Neural cell (in vitro differentiated cells): ENCODE measurements around the gene CAPN2. TPM values are rescaled to one million over a fixed set of nuclear protein-coding genes. Genes with fewer than 3 reads are reported as not detected.

ENCODE experiments used
- H2AFZ ChIP-seq: fragments of 200-600, 300-800 bp; sonication (generic), shearing (Covaris generic); 2 replicates; pipeline ENCODE4 v1.6.0; 2014; ENCODE audit warnings: low read depth, mild to moderate bottlenecking, antibody characterized with exemption, low read length, moderate library complexity
- H3F3A ChIP-seq: fragments of 200-600 bp; shearing (Covaris generic); 2 replicates; pipeline ENCODE4 v1.6.1; 2016; ENCODE audit warnings: mild to moderate bottlenecking, moderate library complexity, mixed read lengths, antibody characterized with exemption, low read length; ENCODE audit not compliant: insufficient read depth, poor library complexity, severe bottlenecking
- H3K27ac ChIP-seq: fragments of 200-600, 300-800 bp; sonication (generic), shearing (Covaris generic); 2 replicates; pipeline ENCODE4 v1.5.1; 2014; ENCODE audit warnings: mild to moderate bottlenecking, low read length, moderate library complexity
- H3K27me3 ChIP-seq: fragments of 300-800, 200-600 bp; sonication (generic), shearing (Covaris generic); 2 replicates; pipeline ENCODE4 v1.6.0; 2014; ENCODE audit warnings: mild to moderate bottlenecking, low read depth, low read length, moderate library complexity; ENCODE audit not compliant: insufficient read depth
- H3K36me3 ChIP-seq: fragments of 300-800, 200-600 bp; sonication (generic), shearing (Covaris generic); 2 replicates; pipeline ENCODE4 v1.5.1; 2014; ENCODE audit warnings: mild to moderate bottlenecking, antibody characterized with exemption, low read length, moderate library complexity; ENCODE audit not compliant: insufficient read depth
- H3K4me2 ChIP-seq: fragments of 300-800, 200-600 bp; sonication (generic), shearing (Covaris generic); 2 replicates; pipeline ENCODE4 v1.6.0; 2014; ENCODE audit warnings: mild to moderate bottlenecking, low read length
- H3K4me3 ChIP-seq: fragments of 300-800, 200-600 bp; sonication (generic), shearing (Covaris generic); 2 replicates; pipeline ENCODE4 v1.5.1; 2014; ENCODE audit warnings: mild to moderate bottlenecking, low read length, moderate library complexity
- H3K79me2 ChIP-seq: fragments of 200-600 bp; shearing (Covaris generic); replicated peaks from 2 replicates; pipeline ENCODE4 v1.6.0; 2014; ENCODE audit warnings: mild to moderate bottlenecking, low read length, moderate library complexity; ENCODE audit not compliant: insufficient read depth
- H3K9ac ChIP-seq: fragments of 300-800, 200-600 bp; sonication (generic), shearing (Covaris generic); 2 replicates; pipeline ENCODE4 v1.6.1; 2016; ENCODE audit warnings: mild to moderate bottlenecking, low read length, mixed read lengths
- H3K9me2 ChIP-seq: fragments of 200-600 bp; shearing (Covaris generic); 2 replicates; pipeline ENCODE4 v1.6.1; 2016; ENCODE audit warnings: mild to moderate bottlenecking, low read length, mixed read lengths; ENCODE audit not compliant: insufficient read depth
- H3K9me3 ChIP-seq: fragments of 200-600, 300-800 bp; sonication (generic), shearing (Covaris generic); 2 replicates; pipeline ENCODE4 v1.6.1; 2016; ENCODE audit warnings: mild to moderate bottlenecking, mixed run types, low read length, moderate library complexity, mixed read lengths
- H4K20me1 ChIP-seq: fragments of 200-600 bp; shearing (Covaris generic); 2 replicates; pipeline ENCODE4 v1.6.1; 2016; ENCODE audit warnings: mild to moderate bottlenecking, mixed run types; ENCODE audit not compliant: insufficient read depth
- EP300 ChIP-seq: fragments of 450-650 bp; conservative IDR thresholded peaks from 2 replicates; pipeline ENCODE4 v1.6.1; 2014; ENCODE audit warnings: antibody characterized with exemption, mild to moderate bottlenecking, moderate library complexity; ENCODE audit not compliant: poor library complexity, severe bottlenecking
- EZH2 ChIP-seq: fragments of 200-600, 300-800 bp; shearing (Covaris generic), sonication (generic); IDR thresholded peaks from 2 replicates; pipeline ENCODE4 v1.6.1; 2014; ENCODE audit warnings: antibody characterized with exemption, low read length, borderline replicate concordance, mild to moderate bottlenecking; ENCODE audit not compliant: insufficient read depth, poor library complexity, severe bottlenecking
- MXI1 ChIP-seq: fragments of 450-650 bp; conservative IDR thresholded peaks from 2 replicates; pipeline ENCODE4 v1.6.1; 2014; ENCODE audit warnings: antibody characterized with exemption, mild to moderate bottlenecking; ENCODE audit not compliant: poor library complexity, severe bottlenecking
- POLR2AphosphoS5 ChIP-seq: IDR thresholded peaks from 2 replicates; pipeline ENCODE4 v1.6.1; 2012
- RAD21 ChIP-seq: fragments of 450-650 bp; conservative IDR thresholded peaks from 2 replicates; pipeline ENCODE4 v1.6.1; 2014; ENCODE audit warnings: antibody characterized with exemption, mild to moderate bottlenecking, moderate library complexity
- REST ChIP-seq: IDR thresholded peaks from 2 replicates; pipeline ENCODE4 v1.6.1; 2012; ENCODE audit warnings: borderline replicate concordance
- SMC3 ChIP-seq: fragments of 450-650 bp; conservative IDR thresholded peaks from 2 replicates; pipeline ENCODE4 v1.6.1; 2014; ENCODE audit warnings: antibody characterized with exemption, mild to moderate bottlenecking, moderate library complexity; ENCODE audit not compliant: poor library complexity
- TAF1 ChIP-seq: IDR thresholded peaks from 2 replicates; pipeline ENCODE4 v1.6.1; 2012; ENCODE audit warnings: low read depth
- polyA plus RNA-seq: library from polyadenylated mRNA; depleted of rRNA; stranded (reverse); fragments of >200 nt; gene quantifications from 2 replicates; pipeline ENCODE4 v1.2.3, GENCODE V29; 2014
- TF ChIP-seq, protein P1 (sequence below): fragments of 450-650 bp; IDR thresholded peaks from 2 replicates; pipeline ENCODE4 v1.5.1; 2014; ENCODE audit warnings: antibody characterized with exemption, mild to moderate bottlenecking, moderate library complexity; ENCODE audit not compliant: poor library complexity, severe bottlenecking

The CAPN2 gene
- polyA plus RNA-seq, 1 donor from 2014 or later, result 58.8 TPM

DNA sequence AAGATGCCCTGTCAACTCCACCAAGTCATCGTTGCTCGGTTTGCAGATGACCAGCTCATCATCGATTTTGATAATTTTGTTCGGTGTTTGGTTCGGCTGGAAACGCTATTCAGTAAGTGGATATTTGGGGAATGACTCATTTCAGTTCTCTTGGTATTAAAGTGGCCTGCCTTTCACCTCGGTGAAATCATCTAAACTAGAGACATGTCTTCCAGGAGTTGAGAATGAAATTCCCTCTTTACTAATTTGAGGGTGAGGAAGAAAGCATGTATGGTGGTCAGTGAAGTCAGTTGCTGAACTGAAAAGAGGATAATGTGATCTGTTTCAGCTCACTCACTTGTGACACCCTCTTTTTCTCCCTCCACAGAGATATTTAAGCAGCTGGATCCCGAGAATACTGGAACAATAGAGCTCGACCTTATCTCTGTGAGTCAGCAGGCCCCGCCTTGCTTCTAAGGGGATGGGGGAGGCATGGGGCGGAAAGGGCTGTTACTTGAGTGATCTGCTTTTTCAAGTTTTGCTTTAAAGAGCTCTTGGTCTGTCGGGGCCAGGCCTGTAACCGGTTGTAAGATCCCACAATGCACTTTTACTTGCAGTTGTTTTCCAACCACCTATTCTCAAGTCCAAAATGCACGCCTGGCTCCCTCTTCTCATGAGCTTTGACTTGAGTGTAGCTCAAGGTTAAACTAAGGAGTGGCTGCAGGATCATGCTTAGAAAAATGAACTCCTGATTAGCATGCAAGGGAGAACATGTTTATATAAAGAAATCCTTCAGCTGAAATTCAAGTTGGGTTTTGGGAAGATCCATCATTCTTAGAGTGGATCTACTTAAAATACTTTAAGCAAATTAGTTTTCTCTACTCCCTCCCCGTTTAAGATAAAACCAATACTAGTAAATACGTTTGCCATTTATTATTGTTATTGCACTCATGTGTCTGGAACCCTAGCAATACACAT, 59.8 kb downstream of the CAPN2 start:
- Histone ChIP-seq H3K79me2 (no peaks in the 10 kb centered on the region), H3F3A (no peaks in the 10 kb centered on the region), H2AFZ (no peak overlapping the region), H3K9ac (no peak overlapping the region), H4K20me1 (no peaks in the 10 kb centered on the region), H3K9me3 (no peaks in the 10 kb centered on the region), H3K27me3 (no peaks in the 10 kb centered on the region), H3K9me2 (no peaks in the 10 kb centered on the region), H3K4me2 (no peak overlapping the region), H3K4me3 (no peak overlapping the region), H3K27ac (no peak overlapping the region), H3K36me3 (peaks cover 21% of the 10 kb centered on the region)
- TF ChIP-seq TAF1 (no peak), SMC3 (no peak), EZH2 (no peak), POLR2AphosphoS5 (no peak), MXI1 (no peak), RAD21 (no peak), EP300 (no peak), REST (no peak)
- TF ChIP-seq, protein P1, sequence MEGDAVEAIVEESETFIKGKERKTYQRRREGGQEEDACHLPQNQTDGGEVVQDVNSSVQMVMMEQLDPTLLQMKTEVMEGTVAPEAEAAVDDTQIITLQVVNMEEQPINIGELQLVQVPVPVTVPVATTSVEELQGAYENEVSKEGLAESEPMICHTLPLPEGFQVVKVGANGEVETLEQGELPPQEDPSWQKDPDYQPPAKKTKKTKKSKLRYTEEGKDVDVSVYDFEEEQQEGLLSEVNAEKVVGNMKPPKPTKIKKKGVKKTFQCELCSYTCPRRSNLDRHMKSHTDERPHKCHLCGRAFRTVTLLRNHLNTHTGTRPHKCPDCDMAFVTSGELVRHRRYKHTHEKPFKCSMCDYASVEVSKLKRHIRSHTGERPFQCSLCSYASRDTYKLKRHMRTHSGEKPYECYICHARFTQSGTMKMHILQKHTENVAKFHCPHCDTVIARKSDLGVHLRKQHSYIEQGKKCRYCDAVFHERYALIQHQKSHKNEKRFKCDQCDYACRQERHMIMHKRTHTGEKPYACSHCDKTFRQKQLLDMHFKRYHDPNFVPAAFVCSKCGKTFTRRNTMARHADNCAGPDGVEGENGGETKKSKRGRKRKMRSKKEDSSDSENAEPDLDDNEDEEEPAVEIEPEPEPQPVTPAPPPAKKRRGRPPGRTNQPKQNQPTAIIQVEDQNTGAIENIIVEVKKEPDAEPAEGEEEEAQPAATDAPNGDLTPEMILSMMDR, result no peak

GRCh38 chr1:223772771-223773160, 60.4 kb downstream of the CAPN2 start:
- no peaks in the 10 kb centered on the region for H3K9me3 ChIP-seq
- no peak overlapping the region for H3K4me2 ChIP-seq
- H3K4me3 ChIP-seq, result no peak overlapping the region
- H4K20me1 ChIP-seq, result no peaks in the 10 kb centered on the region
- no peak for TF ChIP-seq TAF1
- no peak for TF ChIP-seq RAD21
- TF ChIP-seq REST, result no peak
- no peak for TF ChIP-seq SMC3
- TF ChIP-seq EZH2, result no peak
- TF ChIP-seq MXI1, result no peak
- TF ChIP-seq EP300, result no peak
- no peak overlapping the region for H3K27ac ChIP-seq
- no peak overlapping the region for H2AFZ ChIP-seq
- no peaks in the 10 kb centered on the region for H3K9me2 ChIP-seq
- no peaks in the 10 kb centered on the region for H3F3A ChIP-seq
- H3K9ac ChIP-seq, result no peak overlapping the region
- H3K79me2 ChIP-seq, result no peaks in the 10 kb centered on the region
- peaks cover 21% of the 10 kb centered on the region for H3K36me3 ChIP-seq
- no peaks in the 10 kb centered on the region for H3K27me3 ChIP-seq
